Uterus (tissue), 4 donors: Measurements from ENCODE around the gene NAV2. TPM values are rescaled to one million over a fixed set of nuclear protein-coding genes. Genes with fewer than 3 reads are reported as not detected.

Experiments used
- DNase-seq, 2 donors: peaks; one replicate each; pipeline ENCODE4 v3.0.0-alpha.2; 2019 to 2020
- H3K27ac ChIP-seq, 2 donors: fragments of 200-600 bp; sonication (generic); 1 replicate in 1 of 2; 2 replicates in 1 of 2; pipeline ENCODE4 v1.5.1; 2016 to 2018
- H3K27me3 ChIP-seq, 2 donors: fragments of 200-600 bp; sonication (generic); one replicate each; pipeline ENCODE4 v1.5.1; 2018 to 2019; ENCODE audit warnings: control low read depth in 1 of 2
- H3K36me3 ChIP-seq, 2 donors: fragments of 200-600 bp; sonication (generic); one replicate each; pipeline ENCODE4 v1.5.1; 2019; ENCODE audit warnings: control low read depth in 1 of 2
- H3K4me1 ChIP-seq, 2 donors: fragments of 200-600 bp; sonication (generic); one replicate each; pipeline ENCODE4 v1.5.1; 2018 to 2019; ENCODE audit warnings: control low read depth in 1 of 2
- H3K4me3 ChIP-seq, 2 donors: fragments of 200-600 bp; sonication (generic); 1 replicate in 1 of 2; 2 replicates in 1 of 2; pipeline ENCODE4 v1.5.1; 2018 to 2019; ENCODE audit warnings: mild to moderate bottlenecking in 1 of 2
- H3K9me3 ChIP-seq, 2 donors: fragments of 200-600 bp; sonication (generic); one replicate each; pipeline ENCODE4 v1.5.1; 2019; ENCODE audit warnings: control low read depth in 1 of 2
- CTCF ChIP-seq, 4 experiments: fragments of 200-600 bp in 2 of 4; fragments of 450-650 bp in 2 of 4; sonication (generic) in 2 of 4; IDR thresholded peaks; one replicate each; pipeline ENCODE4 v1.5.1; 2016 to 2019; ENCODE audit warnings: antibody characterized with exemption in 4 of 4, mild to moderate bottlenecking in 2 of 4, moderate library complexity in 1 of 4
- POLR2A ChIP-seq, 2 donors: fragments of 450-650 bp; IDR thresholded peaks; one replicate each; pipeline ENCODE4 v1.6.1; 2016; ENCODE audit warnings: antibody characterized with exemption in 2 of 2, mild to moderate bottlenecking in 1 of 2, moderate library complexity in 1 of 2
- intact Hi-C: fragments of 100-400 bp; cut with DNase I; formaldehyde crosslinking; loops from one replicate; pipeline ENCODE4 v1.15.1; 2023; ENCODE audit warnings: low total_unique reads
- total RNA-seq, 4 donors: library from RNA; depleted of rRNA in 3 of 4; stranded (reverse); fragments of >200 nt in 3 of 4; gene quantifications; one replicate each; pipeline versions ENCODE4 v1.1.0 to v1.2.4, GENCODE V29; 2014 to 2023
- donor health status: DM: yes; HTN: yes; CAD: no.

Gene NAV2
- total RNA-seq, 4 donors from 2014 or later: 2.6 to 31.6 (median 5.7) TPM

GRCh38 chr11:20008871-20009644 is 296.4 kb downstream of the NAV2 start:
- H3K9me3 ChIP-seq: no peaks in the 10 kb centered on the region
- intact Hi-C loops: no loop called here
- H3K27ac ChIP-seq: peak overlapping the region; percentile 21 to 71
- no peak for DNase-seq
- H3K36me3 ChIP-seq: no peaks in the 10 kb centered on the region
- H3K27me3 ChIP-seq: no peaks in the 10 kb centered on the region
- no peak overlapping the region for H3K4me3 ChIP-seq
- TF ChIP-seq CTCF (IDR thresholded peaks at IDR 0.05) (no peak), POLR2A (IDR thresholded peaks at IDR 0.05) (no peak)
- peaks cover 0 to 3% of the 10 kb centered on the region in 2 donors for H3K4me1 ChIP-seq

GRCh38 chr11:20010156-20010850 is 297.7 kb downstream of the NAV2 start:
- H3K4me3 ChIP-seq: no peak overlapping the region
- TF ChIP-seq CTCF (IDR thresholded peaks at IDR 0.05): no peak
- no peak for TF ChIP-seq POLR2A (IDR thresholded peaks at IDR 0.05)
- H3K27me3 ChIP-seq: no peaks in the 10 kb centered on the region
- H3K4me1 ChIP-seq: peaks cover 0 to 3% of the 10 kb centered on the region in 2 donors
- DNase-seq: no peak
- H3K27ac ChIP-seq: peak overlapping the region; percentile 21 to 71
- H3K36me3 ChIP-seq: no peaks in the 10 kb centered on the region
- intact Hi-C loops: no loop called here
- H3K9me3 ChIP-seq: no peaks in the 10 kb centered on the region

GRCh38 chr11:20010851-20011225 is 298.2 kb downstream of the NAV2 start:
- no peak for DNase-seq
- H3K27ac ChIP-seq: peak overlapping the region in 1 of 2 donors; percentile 36
- TF ChIP-seq POLR2A (IDR thresholded peaks at IDR 0.05) (no peak), CTCF (IDR thresholded peaks at IDR 0.05) (no peak)
- no peak overlapping the region for H3K4me3 ChIP-seq
- no peaks in the 10 kb centered on the region for H3K9me3 ChIP-seq
- H3K36me3 ChIP-seq: no peaks in the 10 kb centered on the region
- peaks cover 0 to 3% of the 10 kb centered on the region in 2 donors for H3K4me1 ChIP-seq
- intact Hi-C loops: no loop called here
- no peaks in the 10 kb centered on the region for H3K27me3 ChIP-seq

GRCh38 chr11:20011307-20011951 is 298.8 kb downstream of the NAV2 start:
- Histone ChIP-seq H3K27ac (peak overlapping the region in 1 of 2 donors; percentile 36), H3K9me3 (no peaks in the 10 kb centered on the region), H3K4me3 (no peak overlapping the region), H3K27me3 (no peaks in the 10 kb centered on the region), H3K4me1 (peaks cover 0 to 3% of the 10 kb centered on the region in 2 donors), H3K36me3 (no peaks in the 10 kb centered on the region)
- no peak for DNase-seq
- intact Hi-C loops: no loop called here
- TF ChIP-seq CTCF (IDR thresholded peaks at IDR 0.05) (no peak), POLR2A (IDR thresholded peaks at IDR 0.05) (no peak)
